ENCODE results near the gene VANGL2. TPM values are rescaled to one million over a fixed set of nuclear protein-coding genes. Genes with fewer than 3 reads are reported as not detected.

VANGL2 gene
- total and polyA plus RNA-seq, 2 of the 8 experiments (the other 6 are each of a cell fraction or from before 2014, with no cell fraction given): 62.5 to 118 TPM

GRCh38 chr1:160431006-160431405, 30.6 kb downstream of the VANGL2 start (continued):
- TF ChIP-seq EP300 (IDR thresholded peaks at IDR 0.05; ENCODE audit: borderline replicate concordance in 1 of 2, low read depth in 2 of 2, low read length in 2 of 2): no peak
- no peak for TF ChIP-seq SIRT6 (IDR thresholded peaks at IDR 0.05; ENCODE audit: low read length)
- no peak for TF ChIP-seq POLR2A (IDR thresholded peaks at IDR 0.05; ENCODE audit: control extremely low read depth in 1 of 2, low read depth in 2 of 2, low read length in 2 of 2)
- no peak for TF ChIP-seq SP2 (IDR thresholded peaks at IDR 0.05; ENCODE audit: low read length)
- TF ChIP-seq CTBP2 (IDR thresholded peaks at IDR 0.05; ENCODE audit: borderline replicate concordance, insufficient read depth, insufficient read length, low read length): no peak
